Non-pigmented ciliary epithelial cell (primary cell): ENCODE measurements around the gene TPH1.

Source experiments
- DNase-seq: peaks from one replicate; pipeline ENCODE4 v3.0.0-alpha.2; 2010; ENCODE audit warnings: low read depth

The TPH1 gene

DNA sequence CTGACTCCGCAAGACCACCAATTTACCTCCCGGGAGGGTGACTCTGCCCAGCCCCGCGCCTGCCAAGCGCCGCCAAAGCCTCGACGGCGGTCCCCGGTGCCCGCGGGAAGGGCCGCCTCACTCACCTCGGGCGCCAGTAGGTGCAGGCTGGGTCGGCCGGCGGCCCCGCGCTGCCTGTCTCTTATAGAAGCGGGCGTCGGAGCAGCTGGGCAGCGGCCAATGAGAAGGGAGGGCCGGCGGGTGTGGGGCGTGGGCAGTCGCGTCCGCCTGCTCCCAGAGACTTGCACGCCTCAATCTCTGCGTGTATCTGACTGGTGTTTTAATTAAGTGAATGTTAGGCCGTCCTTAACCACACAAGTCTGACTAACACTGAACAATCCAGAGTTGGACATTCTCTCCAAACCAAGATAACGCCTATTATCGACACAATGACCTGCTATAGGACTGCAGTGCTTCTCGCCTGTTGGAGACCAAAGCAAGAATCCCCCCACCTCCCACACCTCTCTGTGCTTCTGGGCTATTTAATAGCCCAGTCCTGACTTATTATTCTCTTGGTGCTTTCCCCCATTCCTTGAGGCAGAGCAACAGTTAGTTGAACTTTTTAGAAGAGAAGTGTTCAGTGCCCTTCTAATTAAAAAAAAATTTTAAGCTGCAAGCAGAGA lies at the start of gene TPH1:
TPH1 (minus strand) TSS at position 154 of the 662 bp plus-strand sequence. CDS start 5,507 bp downstream, outside the sequence.
- DNase-seq, result peak; percentile 23

DNA sequence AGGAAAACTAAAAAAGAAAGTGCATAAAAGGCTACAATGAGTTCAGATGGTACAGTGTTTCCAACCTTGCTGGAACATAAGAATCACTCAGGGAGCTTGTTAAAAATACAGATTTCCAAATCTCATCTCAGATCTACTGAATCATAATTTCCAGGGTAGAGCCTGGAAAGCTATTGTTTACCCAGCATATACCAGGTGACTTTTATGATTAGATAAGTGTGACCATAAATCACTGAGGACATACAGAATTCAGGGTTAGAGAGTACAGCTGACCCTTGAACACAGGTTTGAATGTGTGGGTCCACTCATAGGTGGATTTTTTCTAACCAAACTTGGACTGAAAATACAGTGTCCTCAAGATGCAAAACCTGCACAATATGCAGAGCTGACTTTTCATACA lies 47.9 kb upstream of the TPH1 start:
- no peak for DNase-seq

DNA sequence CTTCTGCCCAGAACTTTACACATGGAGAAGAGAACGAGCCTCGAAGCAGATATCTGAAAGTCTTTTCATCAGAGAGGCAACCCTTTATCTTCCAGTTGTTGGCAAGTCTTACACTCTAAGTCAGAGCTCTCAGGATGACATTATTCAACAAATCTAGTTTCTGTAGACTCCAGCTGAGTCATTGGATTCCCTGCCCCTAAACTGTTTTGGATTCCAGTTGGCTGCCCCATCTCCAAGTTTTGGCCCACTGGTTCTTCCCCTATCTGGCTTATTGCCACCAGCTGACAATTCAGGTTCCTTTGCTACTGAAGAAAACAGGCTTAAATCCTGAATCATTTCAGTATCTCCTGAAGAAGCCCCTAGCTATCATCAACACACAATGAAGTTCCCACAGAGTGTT lies 45.7 kb upstream of the TPH1 start:
- no peak for DNase-seq

DNA sequence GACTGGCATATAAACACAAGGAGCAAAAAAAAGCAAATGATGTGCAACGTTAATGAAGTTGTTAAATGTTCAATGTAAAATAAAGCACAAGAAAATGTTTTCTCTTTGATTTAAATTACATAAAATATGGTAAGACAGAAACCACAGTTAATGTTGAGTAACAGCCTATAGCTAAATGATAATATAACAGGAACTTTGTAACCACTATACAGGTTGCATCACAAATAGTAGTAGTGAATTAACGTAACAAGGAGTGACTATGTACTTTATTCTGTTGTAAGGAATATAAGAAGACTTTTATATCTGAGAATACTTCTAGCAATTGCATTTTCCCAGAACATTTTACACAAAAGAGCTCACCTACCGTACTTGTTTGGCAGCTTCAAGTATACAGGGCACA lies 42.9 kb upstream of the TPH1 start:
- no peak for DNase-seq

DNA sequence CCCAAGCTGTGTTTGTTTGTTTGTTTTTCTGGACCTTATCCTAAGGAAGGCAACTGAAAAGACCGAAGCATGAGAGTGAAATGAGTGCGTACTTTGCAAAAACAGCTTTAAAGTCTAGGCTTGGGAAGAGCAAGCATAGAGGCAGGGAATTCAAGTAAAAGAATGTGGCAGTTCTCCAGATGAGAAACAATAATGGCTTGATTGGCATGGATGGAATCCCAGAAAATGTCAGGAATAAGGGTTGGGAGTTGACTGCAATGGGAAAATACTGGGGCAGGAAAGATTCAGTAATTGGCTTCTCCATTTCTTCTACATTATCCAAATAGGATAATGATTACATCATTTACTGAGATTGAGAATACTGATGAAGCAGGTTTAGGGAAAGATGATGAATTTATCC lies 42.3 kb upstream of the TPH1 start:
- DNase-seq, result no peak

DNA sequence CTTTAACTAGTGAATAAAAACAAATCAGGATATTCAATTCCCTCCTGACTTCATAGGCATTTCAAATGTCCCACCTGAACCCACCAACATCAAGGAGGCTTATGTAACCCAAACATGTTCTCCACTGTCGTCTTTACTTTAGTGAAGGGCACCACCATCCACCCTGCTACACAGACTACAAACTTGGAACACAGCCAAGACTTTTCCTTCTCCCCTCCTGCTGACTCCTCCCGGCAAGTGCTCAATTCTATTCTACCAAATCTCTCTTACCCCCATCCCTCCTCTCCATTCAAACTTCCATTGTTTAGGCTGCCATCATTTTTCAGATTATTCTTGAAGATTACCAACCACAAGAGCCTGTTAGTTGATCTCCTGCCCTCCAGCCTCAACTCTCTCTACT lies 35.5 kb upstream of the TPH1 start:
- DNase-seq, result no peak

DNA sequence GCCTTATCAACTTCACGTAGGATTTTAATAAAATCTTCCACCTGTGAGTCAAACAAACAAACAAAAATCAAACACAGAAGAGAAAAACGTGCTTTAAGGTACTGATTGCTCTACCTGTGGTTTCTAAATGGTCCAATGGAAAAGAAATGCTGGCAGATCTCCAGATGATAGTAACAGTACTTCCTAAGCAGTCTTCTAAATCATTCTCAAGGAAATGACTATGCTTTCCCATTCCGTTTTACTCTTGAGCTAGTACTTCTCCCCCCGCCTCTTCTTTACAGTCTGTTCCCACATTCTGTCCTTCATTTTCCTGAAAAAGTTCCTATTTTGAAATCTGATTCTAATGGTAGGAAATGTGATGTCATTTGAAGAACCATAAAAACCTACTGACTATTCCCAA lies 34.4 kb upstream of the TPH1 start:
- no peak for DNase-seq

DNA sequence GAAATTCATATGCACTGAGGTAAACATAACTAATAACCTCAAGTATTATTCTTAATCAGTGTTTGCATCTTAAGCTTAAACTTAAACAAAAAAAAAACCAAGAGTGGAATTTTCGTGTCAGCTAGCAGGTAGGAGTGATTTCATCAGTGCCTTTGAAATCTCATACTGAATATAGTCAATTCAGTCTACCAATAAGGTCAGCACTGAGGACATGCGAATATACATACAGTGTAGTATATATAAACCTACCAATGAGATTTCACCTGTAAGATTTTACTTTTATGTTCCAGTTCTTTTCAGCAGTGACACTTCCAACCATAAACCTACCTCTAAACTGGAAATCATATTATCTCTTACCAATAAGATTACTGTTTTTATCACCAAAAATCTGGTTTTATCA lies 32.8 kb upstream of the TPH1 start:
- no peak for DNase-seq

DNA sequence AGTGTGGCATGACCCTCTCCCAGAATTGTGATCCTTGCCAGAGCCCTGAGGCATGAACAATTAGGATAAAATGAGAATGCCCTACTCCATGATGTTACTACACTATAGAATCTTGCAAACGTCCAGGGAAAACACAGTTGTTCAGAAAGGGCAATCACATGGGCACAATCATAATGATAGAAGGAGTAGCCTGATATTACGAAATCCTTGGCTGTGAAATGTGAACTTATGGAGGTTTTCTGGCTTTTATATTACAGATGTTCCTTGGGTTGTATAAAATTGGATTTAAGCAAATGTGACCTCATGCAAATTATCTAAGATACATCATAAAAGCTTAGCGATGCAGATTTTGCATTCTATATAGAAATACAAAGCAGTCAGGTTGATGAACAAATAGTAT lies 29.4 kb upstream of the TPH1 start:
- no peak for DNase-seq

DNA sequence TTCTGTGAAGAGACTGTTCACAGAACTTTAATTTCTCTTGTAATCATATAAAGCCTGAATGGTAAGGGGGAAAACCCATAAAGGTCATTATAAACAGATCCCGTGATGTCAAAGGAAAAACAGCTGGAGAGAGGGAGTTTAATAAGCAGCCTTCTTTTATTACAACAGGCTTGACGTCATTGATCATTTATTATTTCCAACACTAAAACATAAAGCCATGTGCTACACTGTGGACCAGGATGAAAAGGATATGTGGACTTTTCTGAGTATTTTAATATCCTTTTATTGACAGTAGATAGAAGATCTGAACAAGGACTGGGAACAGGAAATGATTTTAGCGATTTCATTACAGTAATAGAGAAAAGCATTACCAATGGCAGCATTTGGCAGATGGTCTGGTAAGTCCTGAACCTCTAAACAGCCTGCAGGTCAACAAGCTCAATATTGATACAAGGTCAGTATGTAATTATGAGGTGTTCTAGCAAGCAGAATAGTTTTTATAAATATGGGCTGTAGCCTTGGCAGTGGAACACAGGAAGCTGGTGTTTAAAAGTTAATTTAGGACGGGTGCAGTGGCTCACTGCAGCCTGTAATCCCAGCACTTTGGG lies 25.1 kb upstream of the TPH1 start:
- no peak for DNase-seq

DNA sequence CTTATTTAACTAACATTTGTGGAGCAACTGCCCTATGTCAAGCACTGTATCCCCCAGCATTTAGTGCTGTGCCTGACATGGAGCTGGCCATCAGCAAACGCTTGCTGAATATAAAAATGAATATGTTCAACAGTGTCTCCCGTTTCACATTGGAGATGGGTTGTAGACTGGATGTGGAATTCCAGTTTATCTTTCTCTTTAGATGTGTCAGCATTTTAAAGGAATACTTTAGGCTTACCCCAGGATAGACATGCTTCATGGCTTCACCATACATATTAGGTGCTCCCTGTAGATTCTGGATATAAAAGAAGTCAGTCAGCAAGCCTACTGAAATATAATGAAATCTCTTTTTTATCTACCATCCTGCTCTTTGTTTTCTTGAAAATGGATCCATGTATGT lies 21.3 kb upstream of the TPH1 start:
- no peak for DNase-seq

DNA sequence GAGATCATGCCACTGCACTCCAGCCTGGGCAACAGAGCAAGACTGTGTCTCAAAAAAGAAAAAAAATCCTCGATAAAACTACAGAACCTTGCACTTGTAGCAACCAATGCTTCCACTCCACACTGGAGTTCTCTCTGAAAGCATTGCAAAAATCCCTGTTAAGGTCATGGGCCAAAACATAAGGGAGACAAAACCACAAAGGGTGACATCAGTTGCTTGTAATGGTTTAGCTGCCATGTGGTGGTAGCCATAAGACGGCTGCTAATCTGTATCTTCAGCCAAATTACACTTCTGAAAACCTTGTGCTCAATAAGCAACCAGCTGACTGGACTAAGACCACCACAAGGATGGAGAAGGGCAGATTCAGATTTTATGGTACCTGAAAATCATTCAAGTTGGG lies 20.6 kb upstream of the TPH1 start:
- no peak for DNase-seq

DNA sequence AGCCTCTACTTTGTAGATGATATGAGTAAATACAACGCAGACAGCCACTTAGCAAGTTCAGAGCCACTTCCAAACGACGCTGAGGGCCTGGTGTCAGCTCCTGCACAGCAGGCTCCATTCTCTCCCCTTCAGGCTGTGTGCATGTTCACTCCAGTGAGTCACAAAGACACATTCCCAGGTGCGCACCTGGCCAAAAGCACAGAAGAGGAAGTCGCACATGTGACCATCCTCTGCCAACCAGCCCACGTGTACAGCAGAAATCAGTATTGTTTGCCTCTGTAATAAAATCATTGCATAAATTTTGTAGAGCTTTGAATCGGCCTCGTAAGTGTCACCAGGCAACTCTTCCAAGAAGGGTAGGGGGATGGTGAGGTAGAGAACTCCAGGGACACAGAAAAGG lies 19.5 kb upstream of the TPH1 start:
- no peak for DNase-seq

DNA sequence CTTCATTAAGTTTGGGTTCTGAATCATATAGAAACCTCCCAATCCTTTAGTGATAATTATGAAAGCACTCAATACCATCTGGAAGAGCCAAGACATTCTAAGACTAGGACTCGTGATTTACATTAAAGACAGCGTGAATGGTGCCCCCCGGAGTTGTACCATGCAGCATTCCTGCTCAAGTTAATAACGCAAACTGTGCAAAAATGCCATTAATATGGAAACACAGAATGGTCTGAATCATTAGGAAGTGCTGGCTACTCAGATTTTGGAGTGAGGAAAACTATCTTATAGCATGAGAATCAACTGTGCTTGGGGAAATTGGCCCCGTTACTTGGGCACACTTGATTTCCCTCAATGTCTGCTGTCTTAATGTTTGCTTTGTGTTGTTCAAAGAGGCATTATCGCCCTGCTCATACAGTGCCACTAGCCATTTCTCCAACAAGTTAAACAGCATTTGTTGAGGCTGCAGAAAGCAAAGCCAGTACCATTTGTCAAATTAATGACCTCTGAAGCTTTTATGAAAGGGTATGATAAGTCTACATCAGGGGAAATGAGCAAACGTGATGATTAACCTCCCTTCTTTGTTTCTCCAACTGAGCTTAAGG lies 18.5 kb upstream of the TPH1 start:
- DNase-seq, result no peak

DNA sequence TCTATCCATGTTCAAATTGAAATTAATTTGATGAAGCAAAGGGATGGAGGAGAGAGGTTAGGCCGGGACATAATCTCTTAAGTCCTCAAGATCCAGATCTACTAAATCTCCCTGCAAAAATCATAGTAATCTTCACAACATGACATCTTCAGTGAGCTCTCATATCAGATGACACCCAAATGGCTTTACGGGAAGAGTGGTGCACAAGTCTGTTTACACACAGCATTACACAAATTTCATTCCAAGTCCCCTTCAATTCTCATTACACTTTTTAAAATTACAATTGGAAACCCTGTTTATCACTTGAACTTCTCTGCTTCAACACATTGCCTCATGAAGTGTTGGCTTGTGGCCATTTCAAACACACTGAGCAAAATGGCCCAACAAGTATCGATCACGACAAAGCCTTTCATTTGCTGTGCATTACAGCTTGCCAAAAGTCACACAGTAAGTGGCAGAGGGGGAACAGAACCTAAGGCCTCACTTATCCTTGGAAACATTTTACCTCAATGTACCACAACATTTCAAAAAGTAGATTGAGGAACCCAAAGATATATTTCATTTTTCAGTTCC lies 17.9 kb upstream of the TPH1 start:
- DNase-seq, result no peak

DNA sequence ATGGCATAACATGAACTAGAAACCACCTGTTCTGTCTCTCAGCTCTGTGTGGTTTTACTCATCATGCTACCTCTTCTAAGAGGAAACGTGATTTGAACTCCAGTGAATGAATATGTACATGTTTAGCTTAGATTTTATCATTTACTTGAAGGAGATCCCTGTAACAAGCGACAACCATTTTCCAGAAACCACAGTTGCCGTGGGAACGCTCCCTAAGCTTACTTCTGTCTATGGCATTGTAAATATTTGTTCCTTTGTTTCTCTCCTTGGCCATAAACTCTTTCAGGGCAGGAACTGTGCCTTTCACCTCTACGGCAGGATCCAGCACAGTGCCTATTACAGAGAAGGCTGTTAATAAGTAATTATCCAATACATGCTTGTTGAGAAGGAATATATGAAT lies 17.1 kb upstream of the TPH1 start:
- no peak for DNase-seq

DNA sequence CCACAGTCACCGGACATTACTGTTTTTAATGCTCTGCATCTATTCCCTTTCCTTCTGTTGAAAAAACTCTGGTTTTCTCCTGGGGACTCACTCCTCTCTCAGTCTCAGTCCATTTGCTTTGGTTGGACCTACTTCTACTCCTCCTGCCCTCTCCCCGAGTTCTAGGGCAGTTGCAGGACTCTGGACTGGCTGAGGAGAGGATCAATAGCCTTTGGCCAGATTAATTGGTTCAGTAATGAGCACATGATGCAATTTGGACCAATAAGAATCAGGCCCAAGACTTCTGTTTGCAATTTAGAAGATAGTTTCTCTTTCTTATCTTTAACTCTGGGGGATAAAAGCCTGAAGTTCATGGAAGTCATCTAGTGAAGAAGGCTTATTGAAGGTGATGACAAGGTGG lies 15.3 kb upstream of the TPH1 start:
- no peak for DNase-seq

DNA sequence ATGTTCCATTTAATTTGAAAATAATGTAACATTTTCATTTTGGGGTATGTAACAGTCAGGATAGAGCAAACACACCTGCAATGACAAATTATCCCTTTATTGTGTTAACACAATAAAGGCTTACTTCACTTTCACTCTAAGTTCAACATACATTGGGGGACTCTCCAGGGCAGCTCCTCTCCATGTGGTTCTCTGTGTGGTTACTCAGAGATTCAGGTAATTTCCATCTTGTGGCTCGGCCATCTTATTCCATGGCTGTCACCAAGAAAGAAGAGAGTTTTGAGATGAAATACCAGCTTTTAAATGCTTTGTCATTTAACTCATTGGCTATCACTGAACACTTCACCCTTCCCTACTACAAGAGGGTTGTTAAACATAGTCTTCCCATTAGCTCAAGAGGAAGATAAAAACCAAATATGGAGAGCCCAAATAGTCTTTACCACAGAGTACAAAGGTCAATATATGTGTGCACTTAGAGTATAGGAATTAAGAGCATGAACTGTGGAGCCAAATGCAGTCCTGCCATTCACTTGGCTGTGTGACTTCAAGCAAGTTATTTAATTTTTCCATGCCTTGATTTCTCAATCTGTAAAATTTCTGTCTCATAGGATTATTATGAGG lies 10.6 kb upstream of the TPH1 start:
- DNase-seq, result no peak

DNA sequence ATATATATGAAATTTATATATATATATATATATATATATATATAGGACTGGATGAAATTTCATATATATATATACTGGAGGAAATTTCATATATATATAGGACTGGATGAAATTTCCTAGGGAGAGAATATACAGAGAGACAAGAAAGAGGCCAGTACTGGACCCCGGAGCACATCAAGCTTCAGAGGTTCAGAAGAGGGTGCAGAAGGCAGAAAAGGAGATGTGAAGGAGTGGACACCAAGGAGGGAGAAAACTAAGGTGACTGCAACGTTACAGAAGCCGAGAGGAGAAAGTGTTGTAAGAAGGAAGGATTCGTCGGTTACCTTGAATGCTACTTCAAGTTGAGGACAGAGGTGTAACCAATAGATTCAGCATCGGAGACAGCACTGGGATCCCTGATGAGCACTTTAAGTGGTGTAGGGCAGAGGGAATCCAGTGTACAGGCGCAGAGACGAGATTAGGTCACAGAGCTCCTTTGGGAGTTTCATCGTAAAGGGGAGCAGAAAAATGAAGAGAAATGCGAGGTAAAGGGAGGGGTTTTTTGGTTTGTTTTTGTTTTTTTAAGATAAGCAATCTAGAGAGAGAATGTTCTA lies 8.5 kb upstream of the TPH1 start:
- no peak for DNase-seq

DNA sequence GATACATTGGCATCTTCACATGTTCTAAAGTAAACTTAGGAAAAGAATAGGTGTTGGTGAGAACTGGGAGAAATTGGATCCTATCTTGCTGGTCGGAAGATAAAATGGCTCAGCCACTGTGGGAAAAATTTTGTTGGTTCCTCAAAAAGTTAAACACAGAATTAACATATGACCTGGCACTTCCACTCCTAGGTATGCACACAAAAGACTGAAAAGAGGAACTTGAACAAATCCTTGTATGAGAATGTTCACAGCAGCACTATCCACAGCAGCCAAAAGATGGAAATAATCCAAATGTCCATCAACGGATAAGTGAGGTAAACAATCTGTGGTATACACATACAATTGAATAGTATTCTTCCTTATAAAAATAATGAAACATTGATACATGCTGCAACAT lies 4.8 kb upstream of the TPH1 start:
- no peak for DNase-seq

DNA sequence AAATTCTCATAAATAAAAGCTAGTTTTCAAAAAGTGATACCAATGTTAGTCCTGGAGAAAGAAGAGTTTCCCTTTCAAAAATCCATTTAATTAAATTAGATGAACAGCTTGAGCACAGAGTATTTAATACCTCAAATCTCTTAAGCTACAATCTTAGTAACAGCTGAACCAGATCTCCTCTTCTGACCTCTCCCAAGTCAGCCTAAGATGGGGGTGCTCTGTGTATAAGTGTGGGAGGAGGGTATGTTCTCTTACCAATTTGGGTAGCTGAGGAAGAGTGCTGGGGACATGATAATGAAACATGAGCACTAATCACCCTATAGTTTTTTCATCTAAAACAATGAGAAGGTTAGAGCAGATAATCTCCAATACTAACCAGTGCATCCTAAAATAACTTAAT lies 9.6 kb downstream of the TPH1 start:
- DNase-seq, result no peak

DNA sequence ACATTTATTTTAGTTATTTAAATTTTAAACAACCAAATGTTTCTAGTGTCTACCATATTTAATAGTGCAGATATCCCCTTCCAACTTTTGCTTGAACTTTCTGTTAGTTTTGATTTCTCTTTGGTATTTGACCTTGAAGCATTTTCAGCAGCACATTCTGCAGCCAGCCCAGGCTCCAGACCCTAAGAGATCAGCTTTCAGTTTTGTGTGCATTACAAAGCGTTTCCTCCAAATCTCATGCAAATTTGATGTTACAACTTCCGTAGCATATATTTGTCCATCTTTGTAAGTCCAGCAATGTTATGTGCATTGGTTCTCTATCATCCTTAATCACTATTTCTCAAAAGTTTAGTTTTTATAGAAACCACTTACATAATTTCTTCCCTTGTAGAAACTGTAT lies 18.6 kb downstream of the TPH1 start:
- no peak for DNase-seq

DNA sequence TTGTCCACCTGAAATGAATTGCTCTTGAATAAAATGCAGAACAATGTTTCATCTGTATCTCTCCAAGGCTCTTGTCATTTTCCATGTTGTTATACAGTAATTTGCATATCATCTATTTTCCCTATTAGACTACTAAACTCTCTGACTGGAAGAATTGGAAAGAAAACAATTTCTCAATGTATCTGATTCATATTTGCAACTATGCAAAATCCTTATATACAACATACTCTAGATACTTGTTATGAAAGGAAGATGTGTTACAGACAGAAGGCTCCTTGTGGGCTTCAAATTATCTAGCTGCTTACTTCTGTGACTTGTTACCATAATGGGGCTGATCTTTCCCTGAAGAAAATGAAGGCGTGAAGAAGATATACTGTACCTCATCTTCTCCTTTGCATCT lies 23.6 kb downstream of the TPH1 start:
- DNase-seq, result no peak
